Natural killer cell (primary cell): ENCODE measurements around the gene GRIN2A. TPM values are rescaled to one million over a fixed set of nuclear protein-coding genes. Genes with fewer than 3 reads are reported as not detected.

Experiments
- ATAC-seq, 3 donors: fragments of 150-1000 bp in 2 of 3; fragments of 200-7000 bp in 1 of 3; cut with Tn5 transposase; 1 replicate in 1 of 3; 2 replicates in 2 of 3; pipeline ENCODE4 v1.10.0; 2021; ENCODE audit warnings: mild to moderate bottlenecking in 2 of 3, moderate library complexity in 2 of 3
- DNase-seq, 2 donors: peaks; one replicate each; pipeline versions ENCODE4 v3.0.0 to v3.0.0-alpha.2; 2013 to 2021; ENCODE audit warnings: mixed read lengths in 1 of 2
- H3K27ac ChIP-seq: one replicate; pipeline ENCODE4 v1.5.1; 2013; ENCODE audit warnings: mild to moderate bottlenecking, low read length
- H3K27me3 ChIP-seq: one replicate; pipeline ENCODE4 v1.6.1; 2013; ENCODE audit warnings: low read length; ENCODE audit not compliant: control insufficient read depth, insufficient read depth
- H3K36me3 ChIP-seq: one replicate; pipeline ENCODE4 v1.6.1; 2013; ENCODE audit warnings: low read length; ENCODE audit not compliant: control insufficient read depth, insufficient read depth
- H3K4me1 ChIP-seq: one replicate; pipeline ENCODE4 v1.6.1; 2013; ENCODE audit warnings: low read length; ENCODE audit not compliant: control insufficient read depth, insufficient read depth
- H3K4me3 ChIP-seq: one replicate; pipeline ENCODE4 v1.5.1; 2013; ENCODE audit warnings: low read length
- H3K9me3 ChIP-seq: one replicate; pipeline ENCODE4 v1.6.1; 2013; ENCODE audit warnings: low read length; ENCODE audit not compliant: control insufficient read depth, insufficient read depth
- H3K27ac Mint-ChIP-seq, 2 donors: one replicate each; pipeline ENCODE4 v1.8.0; 2022; ENCODE audit warnings: mild to moderate bottlenecking in 2 of 2, mixed read lengths in 2 of 2, moderate library complexity in 1 of 2
- H3K27me3 Mint-ChIP-seq, 2 donors: one replicate each; pipeline ENCODE4 v1.8.0; 2022; ENCODE audit warnings: low read depth in 2 of 2, mixed read lengths in 2 of 2
- H3K36me3 Mint-ChIP-seq: one replicate; pipeline ENCODE4 v1.8.0; 2022; ENCODE audit warnings: mixed read lengths
- H3K4me1 Mint-ChIP-seq, 2 donors: one replicate each; pipeline ENCODE4 v1.8.0; 2022; ENCODE audit warnings: mixed read lengths in 2 of 2
- H3K4me3 Mint-ChIP-seq: one replicate; pipeline ENCODE4 v1.8.0; 2022; ENCODE audit warnings: mild to moderate bottlenecking, moderate library complexity, mixed read lengths
- H3K9me3 Mint-ChIP-seq, 2 donors: one replicate each; pipeline ENCODE4 v1.8.0; 2022; ENCODE audit warnings: mixed read lengths in 2 of 2
- WGBS: methylation state at CpG from one replicate; pipeline ENCODE4 v1.1.7; 2013; ENCODE audit warnings: missing lambda C conversion rate; ENCODE audit not compliant: insufficient coverage; 5-methylcytosine and 5-hydroxymethylcytosine counted together
- intact Hi-C: fragments of 100-400 bp; cut with micrococcal nuclease; formaldehyde crosslinking; loops from one replicate; pipeline ENCODE4 v1.14.2; 2022
- total RNA-seq, 4 donors: library from RNA; stranded (reverse); fragments of 120-200 nt in 1 of 4; gene quantifications; one replicate each; pipeline versions ENCODE4 v1.2.3 to v1.2.4, GENCODE V29; 2013 to 2022
- TF ChIP-seq, protein P1 (sequence below): fragments of 200-600 bp; IDR thresholded peaks from one replicate; pipeline ENCODE4 v1.8.0; 2022; ENCODE audit warnings: antibody characterized with exemption

Gene GRIN2A
- total RNA-seq, 3 donors from 2014 or later (not counting 1 experiment from before 2014, with no cell fraction given): not detected

GRCh38 chr16:10027553-10027952 lies 154.7 kb downstream of the GRIN2A start:
- TF ChIP-seq, protein P1, sequence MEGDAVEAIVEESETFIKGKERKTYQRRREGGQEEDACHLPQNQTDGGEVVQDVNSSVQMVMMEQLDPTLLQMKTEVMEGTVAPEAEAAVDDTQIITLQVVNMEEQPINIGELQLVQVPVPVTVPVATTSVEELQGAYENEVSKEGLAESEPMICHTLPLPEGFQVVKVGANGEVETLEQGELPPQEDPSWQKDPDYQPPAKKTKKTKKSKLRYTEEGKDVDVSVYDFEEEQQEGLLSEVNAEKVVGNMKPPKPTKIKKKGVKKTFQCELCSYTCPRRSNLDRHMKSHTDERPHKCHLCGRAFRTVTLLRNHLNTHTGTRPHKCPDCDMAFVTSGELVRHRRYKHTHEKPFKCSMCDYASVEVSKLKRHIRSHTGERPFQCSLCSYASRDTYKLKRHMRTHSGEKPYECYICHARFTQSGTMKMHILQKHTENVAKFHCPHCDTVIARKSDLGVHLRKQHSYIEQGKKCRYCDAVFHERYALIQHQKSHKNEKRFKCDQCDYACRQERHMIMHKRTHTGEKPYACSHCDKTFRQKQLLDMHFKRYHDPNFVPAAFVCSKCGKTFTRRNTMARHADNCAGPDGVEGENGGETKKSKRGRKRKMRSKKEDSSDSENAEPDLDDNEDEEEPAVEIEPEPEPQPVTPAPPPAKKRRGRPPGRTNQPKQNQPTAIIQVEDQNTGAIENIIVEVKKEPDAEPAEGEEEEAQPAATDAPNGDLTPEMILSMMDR: no peak
- H3K27me3 ChIP-seq: no peaks in the 10 kb centered on the region
- no peaks in the 10 kb centered on the region for H3K4me1 ChIP-seq
- WGBS: 71% methylated on average over 8 of the region's 8 CpGs
- no peaks in the 10 kb centered on the region for H3K4me1 Mint-ChIP-seq
- DNase-seq (no peak), ATAC-seq (no peak)
- no peak overlapping the region for H3K27ac Mint-ChIP-seq
- H3K4me3 Mint-ChIP-seq: no peak overlapping the region
- H3K27me3 Mint-ChIP-seq: no peaks in the 10 kb centered on the region
- H3K9me3 ChIP-seq: no peaks in the 10 kb centered on the region
- no peaks in the 10 kb centered on the region for H3K36me3 Mint-ChIP-seq
- intact Hi-C loops: no loop called here
- H3K36me3 ChIP-seq: no peaks in the 10 kb centered on the region
- no peak overlapping the region for H3K4me3 ChIP-seq
- H3K9me3 Mint-ChIP-seq: no peaks in the 10 kb centered on the region
- no peak overlapping the region for H3K27ac ChIP-seq

GRCh38 chr16:10026593-10026992 lies 155.6 kb downstream of the GRIN2A start:
- no peaks in the 10 kb centered on the region for H3K36me3 Mint-ChIP-seq
- Histone ChIP-seq H3K4me1 (no peaks in the 10 kb centered on the region), H3K4me3 (no peak overlapping the region), H3K27ac (no peak overlapping the region), H3K27me3 (no peaks in the 10 kb centered on the region), H3K9me3 (no peaks in the 10 kb centered on the region), H3K36me3 (no peaks in the 10 kb centered on the region)
- H3K27me3 Mint-ChIP-seq: no peaks in the 10 kb centered on the region
- no peaks in the 10 kb centered on the region for H3K9me3 Mint-ChIP-seq
- intact Hi-C loops: no loop called here
- no peak overlapping the region for H3K4me3 Mint-ChIP-seq
- H3K4me1 Mint-ChIP-seq: no peaks in the 10 kb centered on the region
- H3K27ac Mint-ChIP-seq: no peak overlapping the region
- ATAC-seq (no peak), DNase-seq (no peak)
- WGBS: 66% methylated on average over 5 of the region's 5 CpGs
- TF ChIP-seq, protein P1: no peak

GRCh38 chr16:10022098-10022497 lies 160.1 kb downstream of the GRIN2A start:
- DNase-seq (no peak), ATAC-seq (no peak)
- intact Hi-C loops: no loop called here
- Mint-ChIP-seq H3K36me3 (no peaks in the 10 kb centered on the region), H3K9me3 (no peaks in the 10 kb centered on the region), H3K27me3 (no peaks in the 10 kb centered on the region), H3K4me3 (no peak overlapping the region), H3K27ac (no peak overlapping the region), H3K4me1 (no peaks in the 10 kb centered on the region)
- Histone ChIP-seq H3K4me3 (no peak overlapping the region), H3K9me3 (no peaks in the 10 kb centered on the region), H3K27me3 (no peaks in the 10 kb centered on the region), H3K4me1 (no peaks in the 10 kb centered on the region), H3K36me3 (no peaks in the 10 kb centered on the region), H3K27ac (no peak overlapping the region)
- 93% methylated on average over 5 of the region's 5 CpGs for WGBS
- TF ChIP-seq, protein P1: no peak

DNA sequence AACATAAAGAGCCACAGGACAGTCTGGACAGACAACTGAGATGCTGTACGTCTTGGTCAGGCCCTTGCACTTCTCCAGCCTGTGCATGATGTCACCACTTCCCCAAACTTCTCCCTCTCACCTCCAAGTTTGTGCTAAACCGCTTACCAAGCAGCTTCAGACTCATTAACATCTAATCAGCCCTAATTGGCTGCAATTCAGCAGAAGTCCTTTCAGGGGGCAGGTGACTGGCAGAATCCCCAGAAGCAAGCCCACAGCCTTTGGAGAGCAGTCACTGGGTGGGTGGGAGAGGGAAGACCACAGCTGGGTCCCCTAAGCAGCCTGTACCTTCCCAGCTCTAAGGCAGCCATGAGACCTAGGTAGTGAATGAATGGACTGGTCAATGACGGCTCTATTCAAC lies 161.4 kb downstream of the GRIN2A start:
- TF ChIP-seq, protein P1: no peak
- Mint-ChIP-seq H3K36me3 (no peaks in the 10 kb centered on the region), H3K27me3 (no peaks in the 10 kb centered on the region), H3K4me1 (no peaks in the 10 kb centered on the region), H3K27ac (no peak overlapping the region), H3K9me3 (no peaks in the 10 kb centered on the region), H3K4me3 (no peak overlapping the region)
- Histone ChIP-seq H3K27me3 (no peaks in the 10 kb centered on the region), H3K9me3 (no peaks in the 10 kb centered on the region), H3K4me1 (no peaks in the 10 kb centered on the region), H3K27ac (no peak overlapping the region), H3K4me3 (no peak overlapping the region), H3K36me3 (no peaks in the 10 kb centered on the region)
- no peak for ATAC-seq
- WGBS: 54% methylated on average over 3 of the region's 3 CpGs
- DNase-seq: no peak
- intact Hi-C loops: no loop called here
